ENCODE results near the gene RNF186.

DNA sequence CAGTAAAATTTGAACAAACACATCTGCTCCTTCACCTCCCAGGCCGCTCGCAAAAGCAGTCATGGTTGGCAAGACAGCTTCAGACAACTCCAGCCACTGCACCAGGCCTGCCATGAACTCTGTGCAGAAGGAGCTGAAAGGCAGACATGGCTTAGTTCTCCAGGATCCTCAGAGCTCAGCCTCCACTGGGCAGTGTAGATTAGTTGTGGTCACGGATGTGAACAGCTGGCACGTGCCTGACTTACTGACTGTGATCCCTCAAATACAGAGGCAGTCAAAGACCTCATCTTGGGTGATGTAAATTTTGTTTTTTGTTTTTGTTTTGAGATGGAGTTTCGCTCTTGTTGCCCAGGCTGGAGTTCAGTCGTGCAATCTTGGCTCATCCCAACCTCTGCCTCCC is 43.7 kb downstream of the RNF186 start:
- TF ChIP-seq, protein P1, sequence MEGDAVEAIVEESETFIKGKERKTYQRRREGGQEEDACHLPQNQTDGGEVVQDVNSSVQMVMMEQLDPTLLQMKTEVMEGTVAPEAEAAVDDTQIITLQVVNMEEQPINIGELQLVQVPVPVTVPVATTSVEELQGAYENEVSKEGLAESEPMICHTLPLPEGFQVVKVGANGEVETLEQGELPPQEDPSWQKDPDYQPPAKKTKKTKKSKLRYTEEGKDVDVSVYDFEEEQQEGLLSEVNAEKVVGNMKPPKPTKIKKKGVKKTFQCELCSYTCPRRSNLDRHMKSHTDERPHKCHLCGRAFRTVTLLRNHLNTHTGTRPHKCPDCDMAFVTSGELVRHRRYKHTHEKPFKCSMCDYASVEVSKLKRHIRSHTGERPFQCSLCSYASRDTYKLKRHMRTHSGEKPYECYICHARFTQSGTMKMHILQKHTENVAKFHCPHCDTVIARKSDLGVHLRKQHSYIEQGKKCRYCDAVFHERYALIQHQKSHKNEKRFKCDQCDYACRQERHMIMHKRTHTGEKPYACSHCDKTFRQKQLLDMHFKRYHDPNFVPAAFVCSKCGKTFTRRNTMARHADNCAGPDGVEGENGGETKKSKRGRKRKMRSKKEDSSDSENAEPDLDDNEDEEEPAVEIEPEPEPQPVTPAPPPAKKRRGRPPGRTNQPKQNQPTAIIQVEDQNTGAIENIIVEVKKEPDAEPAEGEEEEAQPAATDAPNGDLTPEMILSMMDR (IDR thresholded peaks at IDR 0.05) = no peak
- TF ChIP-seq POLR2A (IDR thresholded peaks at IDR 0.05) = no peak

Data from gastroesophageal sphincter (tissue), 3 donors.